ENCODE data around the gene MTMR6. TPM values are rescaled to one million over a fixed set of nuclear protein-coding genes. Genes with fewer than 3 reads are reported as not detected.
A peak's percentile ranks its signal among the peaks of the same experiment; 100 is the strongest.

Gene MTMR6
- total RNA-seq, 1 experiment from 2014 or later = 10.8 TPM

DNA sequence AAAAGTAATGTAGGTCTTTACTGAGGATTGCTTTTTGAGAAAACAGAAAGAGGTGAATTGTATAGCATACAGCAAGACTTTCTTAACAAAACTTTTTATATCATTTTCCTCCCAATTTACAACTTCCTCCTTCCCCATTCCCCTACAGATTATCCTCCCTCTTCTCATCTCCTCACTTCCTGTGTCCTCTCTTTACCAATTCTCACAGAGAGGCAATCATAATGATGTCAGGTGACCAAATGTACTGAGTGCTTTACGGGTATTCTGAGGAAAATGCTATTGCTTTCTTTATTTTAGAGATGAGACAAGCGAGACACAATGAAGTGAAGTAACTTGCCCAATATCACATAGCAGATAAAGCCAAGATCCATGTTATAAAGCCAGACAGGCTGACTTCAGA, 1.7 kb upstream of the MTMR6 start:
- no TSS peak for BruUV-seq (replicated peaks)
- no peak for DNase-seq
- no peaks in the 10 kb centered on the region for H3K9me3 ChIP-seq (ENCODE audit: insufficient read depth, low read depth)
- H3K4me3 ChIP-seq = no peak overlapping the region
- H3F3A ChIP-seq (ENCODE audit: insufficient read depth, low read depth) = no peaks in the 10 kb centered on the region
- no peak overlapping the region for H2AFZ ChIP-seq
- 0 out of 2 replicates have a peak, but pooled peaks cover 3% of the 10 kb centered on the region for H4K20me1 ChIP-seq (ENCODE audit: insufficient read depth)
- H3K79me2 ChIP-seq (ENCODE audit: low read depth) = peaks cover 25% of the 10 kb centered on the region
- H3K4me2 ChIP-seq = no peak overlapping the region
- H3K27ac ChIP-seq = no peak overlapping the region
- ChIA-PET CTCF (no interaction called here), POLR2A (ENCODE audit: unreplicated experiment) (no interaction called here)
- H3K36me3 ChIP-seq (ENCODE audit: low read depth) = no peaks in the 10 kb centered on the region
- H3K9me2 ChIP-seq (ENCODE audit: insufficient read depth) = no peaks in the 10 kb centered on the region
- H3K4me1 ChIP-seq (replicated peaks; ENCODE audit: insufficient read depth) = peaks cover 13% of the 10 kb centered on the region
- H3K27me3 ChIP-seq (ENCODE audit: insufficient read depth, low read depth) = no peaks in the 10 kb centered on the region
- TF ChIP-seq, protein P1, sequence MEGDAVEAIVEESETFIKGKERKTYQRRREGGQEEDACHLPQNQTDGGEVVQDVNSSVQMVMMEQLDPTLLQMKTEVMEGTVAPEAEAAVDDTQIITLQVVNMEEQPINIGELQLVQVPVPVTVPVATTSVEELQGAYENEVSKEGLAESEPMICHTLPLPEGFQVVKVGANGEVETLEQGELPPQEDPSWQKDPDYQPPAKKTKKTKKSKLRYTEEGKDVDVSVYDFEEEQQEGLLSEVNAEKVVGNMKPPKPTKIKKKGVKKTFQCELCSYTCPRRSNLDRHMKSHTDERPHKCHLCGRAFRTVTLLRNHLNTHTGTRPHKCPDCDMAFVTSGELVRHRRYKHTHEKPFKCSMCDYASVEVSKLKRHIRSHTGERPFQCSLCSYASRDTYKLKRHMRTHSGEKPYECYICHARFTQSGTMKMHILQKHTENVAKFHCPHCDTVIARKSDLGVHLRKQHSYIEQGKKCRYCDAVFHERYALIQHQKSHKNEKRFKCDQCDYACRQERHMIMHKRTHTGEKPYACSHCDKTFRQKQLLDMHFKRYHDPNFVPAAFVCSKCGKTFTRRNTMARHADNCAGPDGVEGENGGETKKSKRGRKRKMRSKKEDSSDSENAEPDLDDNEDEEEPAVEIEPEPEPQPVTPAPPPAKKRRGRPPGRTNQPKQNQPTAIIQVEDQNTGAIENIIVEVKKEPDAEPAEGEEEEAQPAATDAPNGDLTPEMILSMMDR (conservative IDR thresholded peaks at IDR 0.05) = no peak
- TF ChIP-seq EZH2 (IDR thresholded peaks at IDR 0.05; ENCODE audit: low read depth) = no peak
- intact Hi-C loops (cut with micrococcal nuclease; ENCODE audit: unreplicated experiment) = no loop called here

DNA sequence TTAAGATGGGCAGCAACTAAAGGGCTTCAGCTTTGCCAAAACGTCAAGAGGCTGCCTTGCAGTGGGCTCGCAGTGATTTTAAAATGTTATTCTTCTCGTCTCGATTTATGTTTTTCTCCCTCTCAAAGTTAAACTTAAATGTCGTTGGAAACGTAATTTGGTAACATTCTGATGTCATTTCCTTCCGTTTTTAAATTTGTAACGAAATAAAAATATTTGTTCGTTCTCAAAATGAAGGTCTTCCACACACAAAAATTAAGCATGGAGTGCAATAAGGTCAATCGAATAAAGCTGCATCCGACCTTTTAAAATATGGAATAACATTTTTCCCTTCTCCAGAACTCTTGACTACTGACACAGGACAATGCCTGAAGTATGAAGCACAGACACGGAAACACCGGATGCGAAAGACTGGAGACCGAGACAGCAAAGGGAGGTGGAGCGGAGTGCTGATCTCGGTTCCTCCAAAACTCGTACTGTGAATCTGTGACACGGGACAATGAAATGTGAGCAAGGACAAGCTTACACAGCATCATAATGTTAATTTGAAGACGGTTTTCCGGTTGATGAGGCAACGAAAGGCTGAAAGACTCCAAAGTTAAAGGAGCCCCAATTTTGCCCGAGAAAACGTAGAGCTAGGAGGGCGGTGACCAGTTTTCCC, 850 bp downstream of the MTMR6 start:
- CTCF ChIA-PET = interaction anchor here (0.7 kb wide), 1 partner anchor 361 kb away, joined by 3 read pairs; no protein-coding TSS in a partner anchor

DNA sequence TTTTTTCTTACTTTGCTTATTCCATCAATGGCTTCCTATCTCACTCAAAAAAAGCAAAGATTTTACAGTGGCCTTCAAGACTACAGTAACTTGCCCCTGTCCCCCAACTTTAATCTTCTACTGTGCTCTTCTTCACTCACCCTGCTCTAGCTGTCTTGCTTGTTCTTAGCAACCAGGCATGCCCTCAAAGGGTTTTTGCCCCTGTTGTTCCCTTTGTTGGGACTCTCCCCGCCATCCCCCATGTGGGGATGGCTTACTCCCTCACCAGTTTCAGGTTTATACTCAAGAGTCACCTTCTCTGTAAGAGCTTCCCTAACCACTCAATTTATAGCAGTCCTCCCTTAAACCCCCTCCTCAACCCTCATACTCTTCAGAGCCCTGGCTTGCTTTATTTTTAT, 5.4 kb downstream of the MTMR6 start:
- 0 out of 2 replicates have a peak, but pooled peaks cover 9% of the 10 kb centered on the region for H4K20me1 ChIP-seq (ENCODE audit: insufficient read depth)
- intact Hi-C loops (cut with micrococcal nuclease; ENCODE audit: unreplicated experiment) = no loop called here
- H3K9me3 ChIP-seq (ENCODE audit: insufficient read depth, low read depth) = no peaks in the 10 kb centered on the region
- ChIA-PET CTCF (no interaction called here), POLR2A (ENCODE audit: unreplicated experiment) (no interaction called here)
- H3K36me3 ChIP-seq (ENCODE audit: low read depth) = no peaks in the 10 kb centered on the region
- no peak overlapping the region for H3K4me3 ChIP-seq
- peaks cover 8% of the 10 kb centered on the region for H3K4me1 ChIP-seq (replicated peaks; ENCODE audit: insufficient read depth)
- TF ChIP-seq, protein P1 (conservative IDR thresholded peaks at IDR 0.05) = no peak
- TF ChIP-seq EZH2 (IDR thresholded peaks at IDR 0.05; ENCODE audit: low read depth) = no peak
- no peaks in the 10 kb centered on the region for H3K27me3 ChIP-seq (ENCODE audit: insufficient read depth, low read depth)
- no TSS peak for BruUV-seq (replicated peaks)
- H3K9me2 ChIP-seq (ENCODE audit: insufficient read depth) = no peaks in the 10 kb centered on the region
- no peaks in the 10 kb centered on the region for H3F3A ChIP-seq (ENCODE audit: insufficient read depth, low read depth)
- peaks cover 27% of the 10 kb centered on the region for H3K79me2 ChIP-seq (ENCODE audit: low read depth)
- no peak overlapping the region for H3K4me2 ChIP-seq
- H3K27ac ChIP-seq = no peak overlapping the region
- DNase-seq = no peak
- H2AFZ ChIP-seq = no peak overlapping the region

More for the DNA sequence above, 850 bp downstream of the MTMR6 start:
- intact Hi-C loops (cut with micrococcal nuclease; ENCODE audit: unreplicated experiment) = no loop called here
- POLR2A ChIA-PET (ENCODE audit: unreplicated experiment) = interaction anchor here (0.7 kb wide), 1 partner anchor 61 kb away, joined by 16 read pairs; no protein-coding TSS in a partner anchor
- H3K4me2 ChIP-seq = peak overlapping the region; percentile 93
- no peaks in the 10 kb centered on the region for H3K9me3 ChIP-seq (ENCODE audit: insufficient read depth, low read depth)
- no peaks in the 10 kb centered on the region for H3K9me2 ChIP-seq (ENCODE audit: insufficient read depth)
- peak in 1 of 2 experiments; percentile 10 for DNase-seq
- H3K4me3 ChIP-seq = peak overlapping the region; percentile 74
- H3K4me1 ChIP-seq (replicated peaks; ENCODE audit: insufficient read depth) = peaks cover 13% of the 10 kb centered on the region
- H3K79me2 ChIP-seq (ENCODE audit: low read depth) = peaks cover 25% of the 10 kb centered on the region
- 0 out of 2 replicates have a peak, but pooled peaks cover 3% of the 10 kb centered on the region for H4K20me1 ChIP-seq (ENCODE audit: insufficient read depth)
- peak overlapping the region; percentile 96 for H2AFZ ChIP-seq
- BruUV-seq (replicated peaks) = TSS peak; percentile 71
- no peak for TF ChIP-seq EZH2 (IDR thresholded peaks at IDR 0.05; ENCODE audit: low read depth)
- TF ChIP-seq, protein P1 (conservative IDR thresholded peaks at IDR 0.05) = no peak
- no peaks in the 10 kb centered on the region for H3K27me3 ChIP-seq (ENCODE audit: insufficient read depth, low read depth)
- H3K27ac ChIP-seq = no peak overlapping the region
- H3F3A ChIP-seq (ENCODE audit: insufficient read depth, low read depth) = no peaks in the 10 kb centered on the region
- no peaks in the 10 kb centered on the region for H3K36me3 ChIP-seq (ENCODE audit: low read depth)
